GM21360 (cell line): ENCODE data around the gene PLCD3.
"Not testable (repeated sequence)": the region's sequence is repeated elsewhere in the genome, so short reads cannot be mapped to it uniquely, and the experiment has no call there.

Experiments
- ATAC-seq: cut with Tn5 transposase; IDR thresholded peaks from one replicate; pipeline ENCODE4 v1.9.1; 2021; ENCODE audit warnings: mild to moderate bottlenecking, moderate library complexity; ENCODE audit not compliant: unreplicated experiment

The PLCD3 gene

DNA sequence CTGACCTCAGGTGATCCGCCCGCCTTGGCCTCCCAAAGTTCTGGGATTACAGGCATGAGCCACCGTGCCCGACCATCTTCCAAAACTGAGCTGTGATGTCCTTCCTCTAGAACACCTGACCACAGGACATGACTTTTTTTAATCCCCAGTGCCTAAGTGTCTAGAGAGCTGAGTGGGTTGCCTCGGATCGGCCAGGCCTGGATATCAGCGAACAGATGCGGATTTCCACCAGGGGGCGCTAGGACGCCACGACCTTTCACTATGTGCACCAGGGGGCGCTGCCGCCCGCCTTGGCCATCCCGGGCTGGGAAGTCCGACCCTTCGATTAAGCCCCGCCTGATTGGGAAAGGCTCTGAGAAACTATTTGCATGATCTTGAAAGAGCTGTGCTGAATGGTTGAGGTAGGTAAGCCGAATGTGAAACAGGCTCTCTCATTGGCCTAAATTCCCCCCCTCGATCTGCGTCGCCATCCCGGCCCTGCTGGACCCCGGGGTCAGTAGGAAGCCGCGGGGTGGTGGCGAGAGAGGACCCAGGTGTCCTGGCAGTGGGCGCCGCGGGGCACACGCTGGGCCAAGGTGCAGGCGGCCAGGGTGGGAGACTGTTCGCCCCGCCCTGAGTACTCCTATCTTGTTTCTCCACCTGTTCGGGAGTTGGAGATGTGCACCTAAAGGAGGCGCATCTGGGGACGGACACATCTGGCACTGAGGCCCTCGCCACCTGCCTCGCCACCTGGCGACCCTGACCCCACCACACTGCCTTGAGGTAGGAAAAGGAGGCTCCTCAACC lies 3.1 kb upstream of the PLCD3 start, which contains the start of gene ACBD4:
TSS of gene ACBD4 (plus strand) at position 496 of the 786 bp plus-strand sequence. CDS start 458 bp downstream, outside the sequence.
- ATAC-seq: peak; percentile 64

DNA sequence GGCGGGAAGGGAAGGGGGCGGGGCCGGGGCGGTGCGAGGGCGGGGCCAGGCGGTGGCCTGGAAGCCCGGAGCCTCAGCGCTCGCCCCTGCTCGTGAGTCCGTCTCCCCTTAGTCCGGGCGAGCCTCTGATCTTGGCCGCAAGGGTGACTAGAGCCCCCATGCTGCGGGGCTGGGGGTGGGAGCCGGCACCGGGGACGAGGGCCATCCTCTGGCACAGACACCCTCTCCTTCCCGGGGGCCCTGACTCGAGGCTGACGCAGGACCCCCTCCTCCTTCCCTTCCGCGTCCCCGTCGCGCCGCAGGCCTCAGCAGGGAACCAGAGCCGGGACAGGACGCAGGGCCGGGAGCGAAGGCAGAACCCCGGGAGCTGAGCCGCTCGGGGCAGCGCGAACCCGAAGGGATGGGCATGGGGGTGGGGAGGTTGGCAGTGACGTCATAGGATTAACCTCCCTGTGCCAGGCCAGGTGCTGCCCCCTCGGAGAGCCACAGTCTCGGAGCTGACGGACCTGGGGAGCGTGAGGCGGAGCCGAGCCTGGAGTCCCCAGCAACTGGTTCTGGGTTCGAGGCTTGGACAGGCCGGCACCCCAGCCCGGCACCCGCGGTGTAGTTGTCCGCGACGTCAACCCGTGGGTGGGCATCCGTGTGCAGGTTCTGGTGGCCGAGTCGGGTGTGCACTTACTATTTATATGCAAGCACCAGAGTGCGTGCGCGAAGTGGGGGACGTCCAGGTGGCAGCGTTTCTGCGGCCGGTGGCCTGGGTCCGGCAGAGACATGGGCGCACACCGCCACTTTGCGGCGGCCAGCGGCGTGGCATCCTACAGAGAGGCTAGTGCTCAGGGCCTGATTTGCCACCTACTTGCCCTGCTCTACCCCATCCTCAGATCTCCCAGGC lies 503 bp upstream of the PLCD3 start:
- no peak for ATAC-seq

DNA sequence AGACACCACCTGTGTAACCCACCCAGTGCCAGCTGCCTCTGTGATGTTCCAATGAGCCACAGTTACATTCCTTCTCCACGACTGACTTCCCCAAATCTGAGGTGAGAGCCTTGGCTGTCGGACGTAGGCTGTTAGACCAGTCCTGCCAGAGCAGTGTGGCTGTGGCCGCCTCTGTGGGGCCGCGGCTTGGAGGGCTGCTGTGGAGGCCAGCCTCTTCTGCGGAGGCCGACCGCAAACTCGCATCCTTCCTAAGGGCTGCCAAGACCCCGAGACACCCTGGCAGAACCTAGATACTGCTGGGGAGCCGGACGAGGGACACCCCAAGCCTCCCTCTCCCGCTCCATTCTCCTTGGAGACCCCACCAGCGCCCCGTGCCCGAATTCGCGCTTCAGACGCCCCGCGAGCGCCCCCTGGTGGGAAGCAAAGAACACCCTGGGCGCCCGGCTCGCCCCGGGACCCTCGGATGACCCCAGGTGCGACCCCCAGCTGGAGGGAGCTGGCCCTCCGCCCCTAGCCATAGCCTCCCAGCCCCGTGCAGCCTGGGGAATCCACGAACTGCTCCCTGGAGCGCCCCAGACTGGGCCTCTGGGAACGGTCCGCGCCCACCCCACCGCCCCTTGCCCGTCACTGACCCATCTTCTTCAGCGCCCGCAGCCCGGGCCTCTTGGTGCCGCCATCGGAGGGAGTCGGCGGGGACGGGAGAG lies 547 bp downstream of the PLCD3 start:
- ATAC-seq: no peak

DNA sequence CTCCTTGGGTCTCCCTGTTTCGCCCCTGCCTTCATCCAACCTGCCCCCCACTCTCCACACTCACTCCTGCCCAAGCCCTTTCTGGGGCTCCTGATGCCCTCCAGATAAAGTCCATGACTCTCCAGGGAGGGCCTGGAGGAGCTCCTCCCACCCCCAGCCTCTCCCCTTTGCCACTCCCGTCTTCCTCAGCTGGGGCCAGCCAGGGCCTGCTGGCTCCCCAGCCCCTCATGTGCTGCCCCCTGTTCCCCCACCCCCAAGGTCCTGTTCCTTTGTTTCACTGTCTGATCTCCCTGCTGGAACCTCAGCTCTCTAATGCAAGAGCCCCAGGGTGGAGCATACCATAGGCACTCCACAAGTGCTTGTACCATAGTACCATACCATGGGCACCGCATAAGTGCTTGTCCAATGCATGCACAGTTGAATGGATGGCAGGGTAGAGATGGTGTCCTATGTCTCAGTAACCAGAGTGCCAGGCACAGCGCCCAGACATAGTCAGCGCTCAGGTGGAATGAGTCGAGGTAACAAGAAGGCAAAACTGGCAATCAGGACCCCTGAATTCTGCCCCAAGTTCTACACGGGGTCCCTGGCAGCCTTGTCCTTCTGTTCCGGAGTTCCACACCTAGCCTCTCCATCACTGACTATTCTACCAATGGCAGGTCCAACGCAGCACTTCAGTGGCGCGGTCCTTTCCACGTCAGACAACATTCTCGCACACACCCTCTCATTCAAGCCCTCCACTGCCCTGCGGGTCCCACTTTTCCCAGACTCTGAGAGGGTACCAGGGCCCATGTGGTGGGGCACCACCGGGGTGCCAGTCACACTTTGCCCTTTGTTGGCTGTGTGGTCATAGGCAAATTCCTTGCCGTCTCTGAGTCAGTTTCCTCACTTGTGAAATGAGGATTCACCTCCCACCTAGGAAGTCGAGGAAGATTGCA lies 1.4 kb downstream of the PLCD3 start:
- no peak for ATAC-seq

DNA sequence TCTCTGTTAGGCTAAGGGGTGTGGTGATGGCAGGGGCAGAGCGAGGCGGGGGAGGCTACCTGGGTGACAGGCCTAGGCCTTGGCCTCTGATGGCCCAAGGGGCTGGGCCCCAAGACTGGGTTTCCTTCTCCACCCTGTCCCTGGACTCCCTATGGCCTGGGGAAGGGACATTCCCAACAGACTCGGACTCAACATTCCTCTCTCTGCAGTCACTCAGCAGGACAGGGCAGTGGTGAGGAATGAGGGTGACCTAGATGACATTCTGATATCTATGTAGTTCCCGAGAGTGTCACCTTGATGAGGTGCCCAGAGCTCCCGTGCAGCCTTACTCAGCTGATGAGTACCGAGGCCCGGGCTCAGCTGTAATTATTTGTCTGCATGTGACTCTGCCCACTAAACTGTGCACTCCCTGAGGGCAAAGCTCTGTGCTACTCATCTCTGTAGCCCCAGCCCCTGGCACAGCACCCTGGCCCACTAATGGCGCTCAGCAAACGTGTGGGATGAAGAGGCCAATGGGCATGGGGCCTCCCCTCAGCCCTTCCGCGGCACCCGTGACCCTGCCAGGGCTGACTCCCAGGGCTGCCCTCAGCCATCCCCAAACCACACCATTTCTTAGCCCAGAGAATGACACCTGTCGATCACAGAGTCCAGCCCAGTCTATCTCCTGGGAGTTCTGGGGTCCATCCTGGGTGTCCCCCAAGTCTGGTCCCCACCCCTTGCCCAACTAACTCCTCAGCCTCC lies 2.2 kb downstream of the PLCD3 start:
- ATAC-seq: no peak

DNA sequence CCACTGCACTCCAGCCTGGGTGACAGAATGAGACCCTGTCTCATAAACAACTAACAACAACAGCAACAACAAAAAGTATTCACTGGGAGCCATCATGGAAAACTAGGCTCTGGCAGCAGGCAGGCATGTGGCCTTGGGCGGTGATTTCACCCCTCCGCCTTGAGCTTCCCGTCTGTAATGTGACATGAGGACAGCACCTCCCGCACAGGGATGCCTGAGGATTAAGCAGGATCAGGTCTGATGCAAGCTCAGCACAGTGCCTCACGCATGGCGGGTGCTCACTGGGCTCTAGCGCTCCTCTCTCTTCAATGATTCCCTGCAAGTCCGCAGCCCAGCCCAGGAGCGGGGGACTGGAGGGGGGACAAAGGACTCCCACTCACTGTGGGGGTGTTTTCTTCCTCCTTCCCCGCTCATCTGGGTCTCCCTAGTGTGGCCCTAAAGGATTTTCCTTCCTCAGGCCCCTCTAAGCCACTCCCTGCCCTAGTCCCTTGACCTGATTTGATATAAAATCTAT lies 2.8 kb downstream of the PLCD3 start:
- no peak for ATAC-seq

DNA sequence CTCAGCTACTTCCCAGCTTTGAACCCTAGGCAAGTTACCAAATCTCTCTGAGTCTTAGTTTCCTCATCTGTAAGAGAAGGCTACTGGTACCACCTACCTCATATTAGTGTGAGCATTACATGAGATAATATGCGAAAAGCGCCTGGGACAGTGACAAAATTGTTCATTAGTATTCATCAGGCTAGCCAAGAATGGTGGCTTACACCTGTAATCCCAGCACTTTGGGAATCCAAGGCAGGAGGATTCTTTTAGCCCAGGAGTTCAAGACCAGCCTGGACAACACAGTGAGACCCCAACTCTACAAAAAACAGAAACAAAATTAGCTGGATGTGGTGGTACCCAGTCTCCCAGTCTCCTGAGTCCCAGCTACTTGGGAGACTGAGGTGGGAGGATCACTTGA lies 3.3 kb downstream of the PLCD3 start:
- ATAC-seq: no peak

DNA sequence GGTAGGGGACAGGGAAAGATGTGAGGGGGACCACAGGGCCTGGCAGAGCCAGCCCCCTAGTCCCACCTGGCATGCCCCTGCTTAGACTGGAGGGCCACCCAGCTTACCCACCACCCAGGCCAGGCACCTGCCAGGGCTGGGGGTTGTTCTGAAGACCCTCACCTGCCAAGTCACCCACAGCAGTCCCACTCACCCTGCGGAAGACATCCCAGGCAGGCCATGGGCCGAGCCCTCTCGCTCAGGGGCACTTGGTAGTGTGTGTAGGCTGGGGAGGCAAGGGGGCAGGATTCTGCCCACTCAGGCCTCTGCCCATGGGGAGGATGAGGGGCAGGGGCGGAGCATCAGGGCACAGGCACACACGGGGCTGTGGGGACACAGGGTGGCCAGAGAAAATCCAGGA lies 4.0 kb downstream of the PLCD3 start:
- no peak for ATAC-seq

DNA sequence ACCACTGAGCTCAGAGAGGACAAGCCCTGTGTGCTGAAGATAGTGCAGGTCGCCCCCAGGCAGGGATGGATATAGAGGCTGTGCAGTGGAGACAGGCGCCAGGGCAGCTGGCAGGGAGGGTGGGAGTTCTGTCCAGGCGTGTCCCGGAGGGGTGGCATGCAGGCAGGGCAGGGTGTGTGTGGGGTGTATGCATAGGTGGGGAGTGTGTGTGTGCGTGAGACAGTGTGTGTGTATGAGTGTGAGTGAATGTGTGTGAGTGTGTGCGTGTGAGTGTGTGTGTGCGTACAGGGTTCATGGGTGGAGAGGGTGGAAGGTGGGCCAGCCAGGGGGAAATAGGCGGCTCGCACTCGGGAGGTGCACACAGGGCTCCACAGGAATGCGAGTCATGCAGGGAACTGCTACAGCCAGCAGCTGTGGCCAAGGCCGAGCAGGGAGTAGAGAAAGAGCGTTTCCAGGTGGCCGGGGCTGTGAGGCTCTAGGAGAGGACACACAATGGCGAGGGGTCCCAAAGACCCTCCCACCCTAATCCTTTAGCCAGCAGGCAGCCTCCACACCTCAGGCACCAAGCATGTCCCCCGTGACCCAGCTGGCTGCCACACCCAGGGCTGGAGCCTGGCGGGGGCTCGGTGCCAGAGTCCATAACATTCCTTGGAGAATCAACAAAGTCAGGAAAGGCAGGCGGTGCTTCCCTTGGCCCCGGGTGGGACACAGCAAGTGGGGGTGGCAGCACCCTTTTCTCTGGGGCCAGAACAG lies 4.6 kb downstream of the PLCD3 start:
- no peak for ATAC-seq

DNA sequence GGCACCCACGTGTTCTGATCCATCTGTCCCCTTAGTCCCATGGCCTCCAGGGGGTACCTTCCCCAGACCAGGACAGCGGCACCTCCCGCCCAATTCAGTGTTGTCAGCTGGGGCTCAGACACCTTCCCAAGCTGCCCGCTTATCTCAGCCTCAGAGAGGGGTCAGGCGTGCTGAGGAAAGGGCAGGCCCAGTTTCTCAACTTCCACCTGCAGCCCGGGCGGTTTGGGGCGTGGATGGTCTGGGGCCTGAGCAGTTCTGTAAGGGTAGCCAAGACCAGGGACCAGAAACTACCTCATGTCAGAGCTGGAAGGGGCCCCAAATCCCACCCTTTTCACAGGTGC lies 5.1 kb downstream of the PLCD3 start:
- no peak for ATAC-seq

DNA sequence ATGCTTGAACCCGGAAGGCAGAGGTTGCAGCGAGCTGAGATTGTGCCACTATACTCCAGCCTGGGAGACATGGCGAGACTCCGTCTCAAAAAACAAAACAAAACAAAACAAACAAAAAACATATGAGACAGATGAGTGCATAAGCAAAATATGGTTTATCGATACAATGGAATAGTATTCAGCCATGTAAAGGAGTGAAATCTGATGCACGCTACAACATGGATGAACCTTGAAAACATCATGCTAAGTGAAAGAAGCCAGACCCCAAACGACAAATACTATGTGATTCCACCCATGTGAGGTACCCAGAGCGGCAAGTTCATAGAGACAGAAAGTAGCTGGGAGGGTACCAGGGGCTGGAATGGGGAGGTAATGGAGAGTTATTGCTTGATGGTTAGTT lies 6.8 kb downstream of the PLCD3 start:
- ATAC-seq: no peak

DNA sequence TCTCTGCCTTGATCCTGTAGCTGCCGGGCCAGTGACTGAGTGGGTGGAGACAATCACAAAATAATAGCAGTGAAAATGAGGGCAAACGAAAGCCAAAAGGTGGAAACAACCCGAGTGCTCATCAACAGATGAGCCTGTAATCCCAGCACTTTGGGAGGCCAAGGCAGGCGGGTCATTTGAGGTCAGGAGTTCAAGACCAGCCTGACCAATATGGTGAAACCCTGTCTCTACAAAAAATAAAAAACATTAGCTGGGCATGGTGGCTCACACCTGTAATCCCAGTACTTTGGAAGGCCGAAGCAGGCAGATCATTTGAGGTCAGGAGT lies 7.6 kb downstream of the PLCD3 start:
- not testable (repeated sequence) for ATAC-seq

DNA sequence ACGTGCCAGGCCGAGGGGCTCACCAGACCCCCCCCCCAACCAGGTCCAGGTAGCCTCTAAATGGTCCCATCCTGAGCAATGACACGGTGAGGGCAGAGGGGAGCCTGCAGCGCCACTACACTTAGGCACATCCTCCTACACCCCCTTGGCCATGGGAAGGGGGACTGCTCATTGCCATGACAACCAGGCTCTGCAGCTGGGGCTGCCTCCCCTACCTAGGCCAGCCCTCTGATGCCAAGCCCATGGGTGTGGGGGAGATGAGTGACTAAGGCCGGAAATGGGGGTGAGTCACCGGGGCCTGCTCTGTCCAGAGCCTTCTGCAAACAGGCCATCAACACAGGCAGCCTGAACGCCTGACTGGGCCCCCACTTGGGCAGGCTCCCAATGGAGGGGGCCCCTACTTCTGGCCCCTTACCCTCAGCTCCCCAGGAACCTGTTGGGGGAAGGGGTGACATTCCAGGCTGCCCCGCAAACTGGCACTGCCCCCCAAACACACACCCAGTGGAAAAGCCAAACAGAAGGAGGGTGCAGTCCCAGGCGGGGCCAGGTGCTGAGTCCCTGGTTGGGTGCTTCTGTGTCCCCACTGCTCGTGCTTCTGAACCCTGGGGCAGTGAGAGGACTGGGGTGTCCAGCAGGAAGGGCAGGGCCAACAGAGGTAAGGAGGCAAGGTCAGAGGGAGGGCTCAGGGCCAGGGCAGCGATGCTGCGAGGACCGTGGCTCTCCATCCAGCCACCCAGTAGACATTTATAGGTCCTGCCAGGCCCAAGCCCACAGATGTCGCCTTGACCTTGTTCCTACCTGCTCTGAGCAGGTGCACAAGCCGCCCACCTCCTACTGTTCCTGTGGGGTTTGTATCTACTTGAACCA lies 8.2 kb downstream of the PLCD3 start:
- no peak for ATAC-seq

DNA sequence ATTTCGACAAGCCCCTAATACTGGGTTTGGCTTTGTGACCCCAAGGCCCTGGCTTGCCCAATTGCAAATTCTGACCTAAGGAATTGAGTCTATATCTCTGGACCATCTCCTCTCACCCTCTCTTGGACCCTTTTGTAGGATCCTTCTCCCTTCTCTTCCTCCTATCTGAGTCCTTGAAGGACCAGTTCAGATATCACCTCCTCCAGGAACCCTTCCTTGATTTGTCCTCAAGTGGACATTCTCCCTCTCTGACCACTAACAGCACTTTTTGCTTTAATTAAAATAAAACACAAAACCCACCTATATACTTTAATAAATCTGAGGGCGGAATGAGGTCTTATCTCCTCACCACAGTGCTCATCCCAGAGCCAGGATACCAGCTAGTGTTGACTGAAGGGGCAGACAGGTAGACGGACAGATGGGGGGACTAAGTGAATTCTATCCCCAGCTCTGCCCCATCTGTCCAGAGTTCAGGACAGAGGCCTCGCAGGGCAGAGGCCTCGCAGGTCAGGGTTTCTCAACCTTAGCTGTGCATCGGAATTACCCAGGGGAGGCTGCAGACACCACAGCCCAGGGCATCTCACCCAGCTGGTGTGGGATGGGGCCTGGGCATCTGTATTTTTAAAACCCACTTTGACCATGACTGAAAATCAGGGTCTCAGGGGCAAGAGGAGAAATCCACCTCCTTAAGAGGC lies 9.1 kb downstream of the PLCD3 start:
- no peak for ATAC-seq

DNA sequence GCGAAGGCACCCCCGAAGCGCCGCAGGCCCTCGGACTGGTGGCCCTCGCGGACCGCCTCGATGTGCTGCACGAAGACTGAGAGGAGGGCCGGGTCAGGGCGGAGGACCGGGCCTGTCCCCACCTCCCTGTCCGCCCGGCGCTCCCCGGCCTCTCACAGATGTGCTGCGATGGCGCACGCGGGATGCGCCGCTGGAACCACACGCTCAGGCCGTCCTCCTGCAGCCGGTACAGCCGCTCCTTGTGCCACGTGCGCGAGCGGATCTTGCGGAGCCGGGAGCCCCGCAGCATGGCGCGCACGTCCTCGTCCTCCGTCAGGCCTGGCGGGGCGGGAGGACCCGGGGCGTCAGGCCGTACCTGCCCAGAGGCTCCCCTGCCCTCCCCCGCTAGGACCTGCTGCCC lies 11.3 kb downstream of the PLCD3 start:
- ATAC-seq: no peak

DNA sequence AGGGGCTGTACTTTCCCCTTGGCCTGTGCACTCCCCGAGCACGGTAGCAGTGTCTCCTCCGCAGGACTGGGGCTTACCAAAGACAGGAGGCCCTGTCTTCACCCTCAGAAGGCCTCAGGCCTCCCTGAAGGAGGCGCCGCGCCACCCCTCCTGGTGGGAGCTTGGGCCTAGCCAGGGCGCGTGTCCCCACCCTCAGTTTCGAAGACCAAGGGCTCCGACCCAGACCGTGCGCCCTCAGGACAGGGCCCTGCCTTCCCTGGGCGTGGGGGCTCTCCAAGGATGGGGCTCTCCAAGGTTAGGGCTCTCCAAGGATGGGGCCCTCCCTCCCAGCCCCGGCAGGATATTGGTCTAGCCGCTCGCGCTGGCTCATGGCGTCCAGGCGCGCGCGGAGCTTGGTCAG lies 11.8 kb downstream of the PLCD3 start:
- no peak for ATAC-seq

DNA sequence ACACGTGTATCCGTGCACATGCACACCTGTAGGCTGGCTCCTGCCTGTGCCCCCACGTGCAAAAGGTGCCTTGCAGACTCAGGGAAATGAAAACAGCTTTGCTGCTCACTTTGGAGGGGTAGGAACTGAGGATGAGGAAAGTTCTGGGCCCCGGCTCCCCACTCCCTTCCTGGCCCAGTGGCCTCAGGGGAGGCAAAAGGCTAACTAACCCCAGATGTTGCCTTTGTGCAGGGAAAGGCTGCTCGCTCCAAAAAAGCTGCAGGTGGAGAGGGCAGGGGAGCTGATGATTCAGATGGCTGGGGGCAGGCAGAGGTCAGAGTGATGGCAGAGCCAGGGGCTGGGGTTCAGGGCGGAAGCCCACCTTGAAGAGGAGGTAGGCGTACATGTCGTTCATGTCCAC lies 12.4 kb downstream of the PLCD3 start:
- no peak for ATAC-seq
